ENCODE data around the gene TIMM23B. TPM values are rescaled to one million over a fixed set of nuclear protein-coding genes. Genes with fewer than 3 reads are reported as not detected.
"Not testable (repeated sequence)": the region's sequence is repeated elsewhere in the genome, so short reads cannot be mapped to it uniquely, and the experiment has no call there.

TIMM23B gene
- total RNA-seq, 1 experiment from 2014 or later, result 20.4 TPM

GRCh38 chr10:49972094-49972493, 30.2 kb downstream of the TIMM23B start:
- DNase-seq (ENCODE audit: low read depth), result not testable (repeated sequence)

- DNase-seq (ENCODE audit: low read depth), result not testable (repeated sequence)
Measured at GRCh38 chr10:49977756-49978155, 35.9 kb downstream of the TIMM23B start.

- not testable (repeated sequence) for DNase-seq (ENCODE audit: low read depth)
Measured at GRCh38 chr10:49987207-49987606, 45.4 kb downstream of the TIMM23B start.

GRCh38 chr10:49988376-49988775, 46.5 kb downstream of the TIMM23B start, which contains the start of gene AGAP6:
Gene AGAP6 (plus strand): TSS chr10:49988406. CDS start chr10:49988716, 310 bp downstream.
- not testable (repeated sequence) for DNase-seq (ENCODE audit: low read depth)

- DNase-seq (ENCODE audit: low read depth), result not testable (repeated sequence)
Measured at GRCh38 chr10:49995321-49995720, 53.5 kb downstream of the TIMM23B start.

- not testable (repeated sequence) for DNase-seq (ENCODE audit: low read depth)
Measured at GRCh38 chr10:50014024-50014423, 72.2 kb downstream of the TIMM23B start.

- DNase-seq (ENCODE audit: low read depth), result not testable (repeated sequence)
Measured at GRCh38 chr10:50015596-50016220, 73.9 kb downstream of the TIMM23B start.

- not testable (repeated sequence) for DNase-seq (ENCODE audit: low read depth)
Measured at GRCh38 chr10:50016926-50017325, 75.1 kb downstream of the TIMM23B start.

- not testable (repeated sequence) for DNase-seq (ENCODE audit: low read depth)
Measured at GRCh38 chr10:50017646-50018045, 75.8 kb downstream of the TIMM23B start.

GRCh38 chr10:50019279-50019678, 77.4 kb downstream of the TIMM23B start:
- DNase-seq (ENCODE audit: low read depth), result not testable (repeated sequence)

- DNase-seq (ENCODE audit: low read depth), result not testable (repeated sequence)
Measured at GRCh38 chr10:50020451-50021024, 78.7 kb downstream of the TIMM23B start.

GRCh38 chr10:50021646-50022045, 79.8 kb downstream of the TIMM23B start:
- DNase-seq (ENCODE audit: low read depth), result no peak

Small RNA genes within 50 kb of the gene (small RNA-seq; reads per million reads assigned to genes)
- gene RNA5SP317, result not detected
- 0.36 reads per million, percentile 41 among the genes with 10 or more reads in this experiment for gene SNORA74C-2

Other genes starting within 250 kb of the TIMM23B start
- 9.5 and 10.7 TPM in 2 replicates for gene OGDHL, start 179.7 kb upstream of the TIMM23B start, total RNA-seq (2014; rRNA removed; shearing (Covaris generic))
- 32.1 and 37.6 TPM in 2 replicates for gene PARG, start within 50 bp of the TIMM23B start, total RNA-seq (2014; rRNA removed; shearing (Covaris generic))
- gene AGAP6, start 46.4 kb downstream of the TIMM23B start, total RNA-seq (2014; rRNA removed; shearing (Covaris generic)), result 5.9 and 7.6 TPM in 2 replicates
- gene WASHC2A, start 125.9 kb downstream of the TIMM23B start, total RNA-seq (2014; rRNA removed; shearing (Covaris generic)), result 21.1 and 26.1 TPM in 2 replicates